RWPE2 (cell line): ENCODE measurements around the gene PLA2G4C.

Experiments
- ATAC-seq: fragments of 200-7000 bp; cut with Tn5 transposase; 3 replicates; pipeline ENCODE4 v1.9.1; 2021; ENCODE audit warnings: low read depth
- DNase-seq: peaks from one replicate; pipeline ENCODE4 v3.0.0-alpha.2; 2020; ENCODE audit warnings: low spot score
- H3K27ac ChIP-seq: fragments of 450-650 bp; 2 replicates; pipeline ENCODE4 v1.5.1; 2017; ENCODE audit warnings: mild to moderate bottlenecking; ENCODE audit not compliant: poor library complexity, severe bottlenecking
- H3K27me3 ChIP-seq: fragments of 250-450 bp; sonication (Bioruptor Pico); 2 replicates; pipeline ENCODE4 v1.5.1; 2021; ENCODE audit warnings: mild to moderate bottlenecking, moderate library complexity; ENCODE audit not compliant: insufficient read depth, poor library complexity, severe bottlenecking
- H3K36me3 ChIP-seq: fragments of 250-450 bp; sonication (Bioruptor Pico); 2 replicates; pipeline ENCODE4 v1.5.1; 2020; ENCODE audit warnings: low read depth, mild to moderate bottlenecking, moderate library complexity
- H3K4me1 ChIP-seq: fragments of 250-450 bp; sonication (Bioruptor Pico); 2 replicates; pipeline ENCODE4 v1.5.1; 2021; ENCODE audit warnings: mild to moderate bottlenecking, moderate library complexity; ENCODE audit not compliant: insufficient read depth, poor library complexity, severe bottlenecking
- H3K4me3 ChIP-seq: fragments of 250-450 bp; sonication (Bioruptor Pico); 2 replicates; pipeline ENCODE4 v1.5.1; 2021; ENCODE audit warnings: mild to moderate bottlenecking, moderate library complexity; ENCODE audit not compliant: severe bottlenecking
- H3K9me3 ChIP-seq: fragments of 250-450 bp; sonication (Bioruptor Pico); 2 replicates; pipeline ENCODE4 v1.5.1; 2021; ENCODE audit warnings: mild to moderate bottlenecking, moderate library complexity; ENCODE audit not compliant: severe bottlenecking
- TF ChIP-seq, protein P1 (sequence below): fragments of 450-650 bp; IDR thresholded peaks from one replicate; pipeline ENCODE4 v1.5.1; 2017; ENCODE audit warnings: mild to moderate bottlenecking, moderate library complexity; ENCODE audit not compliant: poor library complexity, severe bottlenecking

Gene PLA2G4C, protein sequence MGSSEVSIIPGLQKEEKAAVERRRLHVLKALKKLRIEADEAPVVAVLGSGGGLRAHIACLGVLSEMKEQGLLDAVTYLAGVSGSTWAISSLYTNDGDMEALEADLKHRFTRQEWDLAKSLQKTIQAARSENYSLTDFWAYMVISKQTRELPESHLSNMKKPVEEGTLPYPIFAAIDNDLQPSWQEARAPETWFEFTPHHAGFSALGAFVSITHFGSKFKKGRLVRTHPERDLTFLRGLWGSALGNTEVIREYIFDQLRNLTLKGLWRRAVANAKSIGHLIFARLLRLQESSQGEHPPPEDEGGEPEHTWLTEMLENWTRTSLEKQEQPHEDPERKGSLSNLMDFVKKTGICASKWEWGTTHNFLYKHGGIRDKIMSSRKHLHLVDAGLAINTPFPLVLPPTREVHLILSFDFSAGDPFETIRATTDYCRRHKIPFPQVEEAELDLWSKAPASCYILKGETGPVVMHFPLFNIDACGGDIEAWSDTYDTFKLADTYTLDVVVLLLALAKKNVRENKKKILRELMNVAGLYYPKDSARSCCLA

DNA sequence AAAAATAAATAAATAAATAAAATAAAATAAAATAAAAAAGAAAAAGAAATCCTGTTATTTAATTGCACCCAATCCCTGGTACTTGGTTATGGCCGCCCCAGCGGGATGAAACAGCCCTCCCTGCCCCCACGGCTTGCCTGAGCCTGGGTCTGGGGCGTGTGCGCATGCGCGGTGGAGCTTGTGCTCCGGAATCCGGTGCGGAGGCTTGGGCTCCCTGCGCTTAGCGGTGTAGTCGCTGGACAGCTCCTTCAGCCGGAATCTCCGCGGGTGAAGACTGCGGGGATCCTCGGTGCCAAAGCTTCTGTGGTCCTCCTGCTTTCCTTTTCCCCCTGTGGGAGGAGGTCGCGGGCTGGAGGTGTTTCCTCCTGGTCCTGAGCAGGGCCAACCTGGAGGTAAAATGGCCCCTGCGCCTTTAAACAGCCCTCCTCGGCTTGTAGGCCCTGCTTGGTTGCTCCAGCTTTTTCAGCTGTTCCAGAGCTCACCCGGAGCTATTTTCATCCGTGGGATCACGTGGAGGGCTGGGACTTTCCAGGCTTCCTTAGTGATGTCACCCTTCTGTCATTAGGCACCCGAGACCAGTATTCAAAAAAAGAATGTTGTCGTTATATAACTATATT, at the start of gene PLA2G4C:
PLA2G4C (minus strand) TSS at position 468 of the 617 bp plus-strand sequence. CDS start 4,288 bp downstream, outside the sequence.
- Histone ChIP-seq H3K4me3 (peak within 1 kb of the TSS; percentile 26), H3K36me3 (no peaks in the 10 kb centered on the region), H3K27me3 (no peaks in the 10 kb centered on the region), H3K27ac (peak within 1 kb of the TSS; percentile 25), H3K9me3 (no peaks in the 10 kb centered on the region), H3K4me1 (peaks cover 3% of the 10 kb centered on the region)
- TF ChIP-seq, protein P1, sequence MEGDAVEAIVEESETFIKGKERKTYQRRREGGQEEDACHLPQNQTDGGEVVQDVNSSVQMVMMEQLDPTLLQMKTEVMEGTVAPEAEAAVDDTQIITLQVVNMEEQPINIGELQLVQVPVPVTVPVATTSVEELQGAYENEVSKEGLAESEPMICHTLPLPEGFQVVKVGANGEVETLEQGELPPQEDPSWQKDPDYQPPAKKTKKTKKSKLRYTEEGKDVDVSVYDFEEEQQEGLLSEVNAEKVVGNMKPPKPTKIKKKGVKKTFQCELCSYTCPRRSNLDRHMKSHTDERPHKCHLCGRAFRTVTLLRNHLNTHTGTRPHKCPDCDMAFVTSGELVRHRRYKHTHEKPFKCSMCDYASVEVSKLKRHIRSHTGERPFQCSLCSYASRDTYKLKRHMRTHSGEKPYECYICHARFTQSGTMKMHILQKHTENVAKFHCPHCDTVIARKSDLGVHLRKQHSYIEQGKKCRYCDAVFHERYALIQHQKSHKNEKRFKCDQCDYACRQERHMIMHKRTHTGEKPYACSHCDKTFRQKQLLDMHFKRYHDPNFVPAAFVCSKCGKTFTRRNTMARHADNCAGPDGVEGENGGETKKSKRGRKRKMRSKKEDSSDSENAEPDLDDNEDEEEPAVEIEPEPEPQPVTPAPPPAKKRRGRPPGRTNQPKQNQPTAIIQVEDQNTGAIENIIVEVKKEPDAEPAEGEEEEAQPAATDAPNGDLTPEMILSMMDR: no peak
- DNase-seq (peak; percentile 87), ATAC-seq (peak; percentile 70)

DNA sequence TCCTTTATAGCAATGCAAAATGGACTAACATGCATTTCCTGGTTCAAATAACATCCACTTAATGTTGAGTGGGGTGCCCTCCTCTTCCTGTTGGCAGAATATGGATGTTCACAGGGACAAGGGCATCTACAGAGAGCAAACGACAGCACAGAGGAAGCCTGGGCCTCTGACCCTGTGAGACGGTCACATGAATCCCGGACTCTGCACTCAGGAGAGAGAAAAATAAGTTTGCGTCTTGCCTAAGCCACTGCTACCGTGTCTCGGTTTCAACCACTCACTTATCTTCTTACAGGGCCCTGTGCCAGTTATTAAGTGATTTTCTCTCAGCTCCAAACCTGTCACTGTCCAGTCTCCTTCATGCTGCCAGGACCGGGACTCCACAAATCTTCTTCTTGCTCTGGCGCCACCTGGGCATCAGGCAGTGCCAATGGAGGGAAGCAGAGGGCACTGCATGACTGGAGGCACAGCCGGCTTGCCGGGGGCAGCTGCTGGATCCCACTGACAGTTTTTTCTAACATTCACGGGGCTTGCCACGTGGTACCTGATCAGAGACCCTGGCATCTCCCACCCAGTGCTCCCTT, 47.7 kb upstream of the PLA2G4C start:
- Histone ChIP-seq H3K36me3 (peaks cover 21% of the 10 kb centered on the region), H3K27me3 (no peaks in the 10 kb centered on the region), H3K27ac (no peak overlapping the region), H3K4me3 (no peak overlapping the region), H3K4me1 (no peaks in the 10 kb centered on the region), H3K9me3 (no peaks in the 10 kb centered on the region)
- DNase-seq (no peak), ATAC-seq (no peak)
- TF ChIP-seq, protein P1: no peak

DNA sequence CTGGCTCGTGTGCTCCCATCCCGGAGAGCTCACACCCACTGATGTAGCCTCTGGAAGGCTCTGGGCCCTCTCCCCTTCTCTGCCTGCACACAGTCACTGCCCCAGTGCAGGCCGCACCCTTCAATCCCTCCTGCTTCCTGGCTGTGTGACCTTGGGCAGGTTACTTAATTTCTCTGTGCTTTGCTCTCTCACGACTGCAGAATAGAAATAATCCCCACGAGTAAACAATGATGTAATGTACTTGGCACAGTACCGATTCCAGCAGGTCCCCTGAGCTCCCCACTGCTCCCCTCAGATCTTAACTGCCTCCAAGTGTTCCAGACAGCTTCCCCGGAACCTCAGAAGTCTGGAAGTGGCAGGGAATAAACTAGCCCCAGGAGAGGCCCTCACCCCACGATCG, 43.4 kb upstream of the PLA2G4C start:
- Histone ChIP-seq H3K9me3 (no peaks in the 10 kb centered on the region), H3K36me3 (peaks cover 47% of the 10 kb centered on the region), H3K27ac (no peak overlapping the region), H3K4me1 (no peaks in the 10 kb centered on the region), H3K27me3 (no peaks in the 10 kb centered on the region), H3K4me3 (no peak overlapping the region)
- TF ChIP-seq, protein P1: no peak
- no peak for DNase-seq
- ATAC-seq: no peak

DNA sequence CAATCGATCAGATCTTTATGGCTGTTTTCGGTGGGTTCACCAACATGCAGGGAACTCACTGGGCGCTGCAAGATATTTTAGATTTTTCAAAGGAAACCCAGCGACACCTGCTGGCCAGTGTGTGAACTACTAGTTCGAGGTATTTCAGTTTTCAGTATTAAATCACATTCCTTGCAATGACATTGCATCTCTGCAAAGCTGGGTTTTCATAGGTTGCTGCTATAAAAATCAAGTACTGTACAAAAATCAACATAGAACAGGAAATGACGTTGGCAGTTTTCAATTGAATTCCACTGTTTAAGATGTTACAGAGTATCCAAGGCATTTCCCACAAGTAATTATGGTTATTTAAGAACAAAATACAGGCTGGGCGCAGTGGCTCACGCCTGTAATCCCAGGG, 41.9 kb upstream of the PLA2G4C start:
- Histone ChIP-seq H3K9me3 (no peaks in the 10 kb centered on the region), H3K27ac (no peak overlapping the region), H3K4me3 (no peak overlapping the region), H3K36me3 (peaks cover 50% of the 10 kb centered on the region), H3K27me3 (no peaks in the 10 kb centered on the region), H3K4me1 (no peaks in the 10 kb centered on the region)
- ATAC-seq (no peak), DNase-seq (no peak)
- TF ChIP-seq, protein P1: peak; percentile 89
